NCI-H748 (cell line): Measurements from ENCODE around the gene ZNF573.

ENCODE experiments used
- DNase-seq: peaks from one replicate; lab custom pipeline; 2025; ENCODE audit not compliant: unreplicated experiment; lab: John Stamatoyannopoulos, UW

The ZNF573 gene

DNA sequence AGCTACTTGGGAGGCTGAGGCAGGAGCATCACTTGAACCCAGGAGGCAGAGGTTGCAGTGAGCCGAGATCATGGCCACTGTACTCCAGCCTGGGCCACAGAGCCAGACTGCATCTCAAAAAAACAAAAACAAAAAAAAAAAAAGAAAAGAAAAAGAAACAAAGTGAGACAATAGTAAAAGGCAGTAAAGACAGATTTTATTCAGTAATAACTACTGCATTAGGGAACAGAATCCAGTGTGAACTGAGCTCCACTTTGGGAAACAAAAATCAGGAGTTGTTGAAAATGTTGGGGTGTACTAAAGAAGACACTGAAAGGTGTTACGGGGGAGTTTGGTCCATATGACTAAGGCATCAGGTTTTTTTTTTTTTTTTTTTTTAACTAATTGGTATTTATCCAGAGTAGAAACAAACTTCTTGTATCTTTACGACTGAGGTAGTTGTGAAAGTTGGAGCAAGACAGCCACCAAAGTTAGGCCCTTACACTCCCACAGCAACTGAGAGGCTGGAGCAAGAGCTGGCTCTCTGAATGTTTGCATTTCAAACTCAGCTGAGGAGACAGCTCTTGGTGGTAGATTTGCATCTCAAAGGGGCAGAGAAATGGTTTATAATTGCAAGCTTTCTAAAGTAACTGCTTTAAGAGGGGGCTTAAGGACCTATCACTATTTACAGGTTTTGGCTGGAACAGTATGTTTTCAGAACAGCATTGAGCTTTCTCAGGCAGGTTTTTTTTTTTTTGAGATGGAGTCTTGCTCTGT is 84.1 kb downstream of the ZNF573 start:
- no peak for DNase-seq

DNA sequence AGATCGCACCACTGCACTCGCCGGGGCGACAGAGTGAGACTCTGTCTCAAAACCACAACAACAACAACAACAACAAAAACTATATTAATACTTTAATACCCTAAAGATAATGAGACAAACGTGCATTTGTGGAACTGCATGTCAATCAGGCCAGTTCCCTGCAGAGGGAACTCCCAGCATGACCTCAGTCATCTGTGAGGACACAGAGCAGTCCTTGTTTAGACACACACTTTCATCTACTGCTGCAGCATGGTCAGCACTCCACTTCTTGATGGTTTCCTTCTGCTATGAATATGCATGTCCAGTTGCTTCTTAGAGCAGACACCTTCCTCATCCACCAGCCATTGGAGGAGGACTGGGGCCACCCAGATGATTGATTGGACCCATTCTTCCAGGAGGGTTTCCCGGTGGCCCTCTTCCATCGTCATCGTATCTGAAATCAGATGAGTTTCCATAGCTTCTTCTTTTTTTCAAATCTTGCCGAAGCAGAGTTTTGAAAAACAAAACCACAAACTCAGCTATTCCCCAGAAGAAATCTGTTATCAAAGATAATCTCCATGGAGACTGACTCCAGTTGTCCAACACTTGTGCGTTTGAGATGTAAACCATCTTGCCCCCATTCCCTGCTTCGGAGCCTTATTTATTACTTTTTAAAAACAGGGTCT is 86.3 kb downstream of the ZNF573 start:
- no peak for DNase-seq

DNA sequence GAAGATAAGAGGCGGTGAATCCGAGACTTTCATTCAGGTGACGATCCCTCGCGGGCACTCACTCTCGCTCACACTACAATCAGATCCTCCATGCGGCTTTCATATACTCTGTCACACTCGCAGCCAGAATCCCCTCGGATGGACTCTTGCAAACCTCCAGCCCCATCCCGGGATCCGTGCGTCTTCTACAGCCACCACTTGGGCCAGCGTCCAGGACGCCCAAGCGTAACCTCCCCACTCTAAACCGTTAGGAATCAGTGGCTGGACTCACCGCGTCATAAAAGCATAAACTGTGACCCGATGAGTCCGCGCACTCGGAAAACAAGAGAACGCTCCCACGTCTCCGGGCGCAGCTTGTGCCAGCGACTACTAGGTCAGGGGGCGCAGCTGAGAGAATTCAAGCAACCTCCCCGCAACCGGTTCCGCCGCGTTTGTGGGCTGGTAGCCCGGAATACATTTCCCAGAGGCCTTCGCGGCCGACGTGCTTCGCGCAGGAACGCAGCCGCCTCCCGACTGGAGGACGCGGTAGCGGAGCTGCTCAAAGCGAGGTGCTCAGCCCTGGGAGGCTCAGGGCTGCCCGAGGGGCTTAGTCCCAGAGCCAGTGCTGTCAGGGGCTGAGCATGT is 87.4 kb downstream of the ZNF573 start:
- DNase-seq: peak; percentile 74
